Measurements from ENCODE around the gene ZMYND19.
"Not testable (repeated sequence)": the region's sequence is repeated elsewhere in the genome, so short reads cannot be mapped to it uniquely, and the experiment has no call there.

Gene ZMYND19

DNA sequence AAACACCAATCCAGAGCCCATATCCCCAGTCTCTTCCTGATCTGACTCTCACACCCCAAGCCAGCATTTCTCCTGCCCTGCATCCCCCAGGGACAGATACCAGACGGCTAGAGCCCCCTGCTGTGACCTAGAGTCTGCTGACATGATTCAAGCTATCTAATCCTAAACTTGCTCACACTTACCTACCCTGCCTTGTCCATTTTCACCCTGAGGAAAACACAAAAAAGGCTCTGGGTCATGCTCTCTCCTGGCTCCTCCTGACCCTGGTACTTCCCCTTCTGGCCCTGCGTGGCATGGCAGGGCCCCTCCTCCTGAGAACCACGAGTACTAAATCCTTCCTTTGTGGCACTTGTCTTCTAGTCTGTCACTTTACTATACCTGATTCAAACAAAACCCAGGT is 12.3 kb upstream of the ZMYND19 start:
- Histone ChIP-seq H3F3A (ENCODE audit: insufficient read depth) (no peaks in the 10 kb centered on the region), H3K4me3 (ENCODE audit: insufficient read depth, low read length, poor library complexity, severe bottlenecking) (no peak overlapping the region), H3K27ac (ENCODE audit: low read depth, low read length) (no peak overlapping the region), H3K9me3 (ENCODE audit: insufficient read depth, low read length) (no peaks in the 10 kb centered on the region), H3K79me2 (ENCODE audit: insufficient read depth, low read length) (no peaks in the 10 kb centered on the region), H3K27me3 (ENCODE audit: low read length) (no peaks in the 10 kb centered on the region), H3K4me2 (ENCODE audit: low read depth, low read length, poor library complexity, severe bottlenecking) (no peak overlapping the region), H2AFZ (ENCODE audit: low read depth, low read length, severe bottlenecking) (no peak overlapping the region), H3K9me2 (replicated peaks; ENCODE audit: insufficient read depth, low read length) (no peaks in the 10 kb centered on the region), H3K36me3 (ENCODE audit: low read length) (no peaks in the 10 kb centered on the region), H3K9ac (ENCODE audit: low read length) (no peak overlapping the region), H4K20me1 (ENCODE audit: low read depth, low read length) (no peaks in the 10 kb centered on the region)
- TF ChIP-seq EZH2phosphoT487 (conservative IDR thresholded peaks at IDR 0.05; ENCODE audit: low read length): no peak
- TF ChIP-seq, protein P1, sequence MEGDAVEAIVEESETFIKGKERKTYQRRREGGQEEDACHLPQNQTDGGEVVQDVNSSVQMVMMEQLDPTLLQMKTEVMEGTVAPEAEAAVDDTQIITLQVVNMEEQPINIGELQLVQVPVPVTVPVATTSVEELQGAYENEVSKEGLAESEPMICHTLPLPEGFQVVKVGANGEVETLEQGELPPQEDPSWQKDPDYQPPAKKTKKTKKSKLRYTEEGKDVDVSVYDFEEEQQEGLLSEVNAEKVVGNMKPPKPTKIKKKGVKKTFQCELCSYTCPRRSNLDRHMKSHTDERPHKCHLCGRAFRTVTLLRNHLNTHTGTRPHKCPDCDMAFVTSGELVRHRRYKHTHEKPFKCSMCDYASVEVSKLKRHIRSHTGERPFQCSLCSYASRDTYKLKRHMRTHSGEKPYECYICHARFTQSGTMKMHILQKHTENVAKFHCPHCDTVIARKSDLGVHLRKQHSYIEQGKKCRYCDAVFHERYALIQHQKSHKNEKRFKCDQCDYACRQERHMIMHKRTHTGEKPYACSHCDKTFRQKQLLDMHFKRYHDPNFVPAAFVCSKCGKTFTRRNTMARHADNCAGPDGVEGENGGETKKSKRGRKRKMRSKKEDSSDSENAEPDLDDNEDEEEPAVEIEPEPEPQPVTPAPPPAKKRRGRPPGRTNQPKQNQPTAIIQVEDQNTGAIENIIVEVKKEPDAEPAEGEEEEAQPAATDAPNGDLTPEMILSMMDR (IDR thresholded peaks at IDR 0.05; ENCODE audit: insufficient read depth, low read length, poor library complexity, severe bottlenecking): no peak

DNA sequence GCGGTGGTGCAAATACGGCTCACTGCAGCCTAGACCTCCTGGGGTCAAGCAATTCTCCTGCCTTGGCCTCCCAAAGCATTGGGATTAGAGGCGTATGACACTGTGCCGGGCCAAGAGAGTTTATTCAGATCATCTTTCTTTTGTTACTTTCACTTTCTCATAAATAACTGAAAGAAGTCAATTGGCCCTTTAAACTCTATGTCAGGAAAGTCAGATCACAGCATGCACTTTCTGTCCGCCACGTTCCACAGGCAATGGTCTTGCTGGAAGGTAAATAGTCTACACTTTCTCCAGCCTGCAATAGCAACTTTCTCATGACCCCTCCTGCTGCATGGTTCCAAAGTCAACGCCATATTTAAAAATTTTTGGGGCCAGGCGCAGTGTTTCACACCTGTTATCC is 8.6 kb upstream of the ZMYND19 start:
- Histone ChIP-seq H3K79me2 (ENCODE audit: insufficient read depth, low read length) (no peaks in the 10 kb centered on the region), H3K4me2 (ENCODE audit: low read depth, low read length, poor library complexity, severe bottlenecking) (no peak overlapping the region), H3K36me3 (ENCODE audit: low read length) (no peaks in the 10 kb centered on the region), H3K4me3 (ENCODE audit: insufficient read depth, low read length, poor library complexity, severe bottlenecking) (no peak overlapping the region), H3K9me3 (ENCODE audit: insufficient read depth, low read length) (no peaks in the 10 kb centered on the region), H3K9ac (ENCODE audit: low read length) (no peak overlapping the region), H3K27me3 (ENCODE audit: low read length) (no peaks in the 10 kb centered on the region), H3K27ac (ENCODE audit: low read depth, low read length) (no peak overlapping the region), H4K20me1 (ENCODE audit: low read depth, low read length) (no peaks in the 10 kb centered on the region), H3F3A (ENCODE audit: insufficient read depth) (no peaks in the 10 kb centered on the region), H3K9me2 (replicated peaks; ENCODE audit: insufficient read depth, low read length) (no peaks in the 10 kb centered on the region), H2AFZ (ENCODE audit: low read depth, low read length, severe bottlenecking) (no peak overlapping the region)
- TF ChIP-seq EZH2phosphoT487 (conservative IDR thresholded peaks at IDR 0.05; ENCODE audit: low read length): no peak
- TF ChIP-seq, protein P1 (IDR thresholded peaks at IDR 0.05; ENCODE audit: insufficient read depth, low read length, poor library complexity, severe bottlenecking): no peak

DNA sequence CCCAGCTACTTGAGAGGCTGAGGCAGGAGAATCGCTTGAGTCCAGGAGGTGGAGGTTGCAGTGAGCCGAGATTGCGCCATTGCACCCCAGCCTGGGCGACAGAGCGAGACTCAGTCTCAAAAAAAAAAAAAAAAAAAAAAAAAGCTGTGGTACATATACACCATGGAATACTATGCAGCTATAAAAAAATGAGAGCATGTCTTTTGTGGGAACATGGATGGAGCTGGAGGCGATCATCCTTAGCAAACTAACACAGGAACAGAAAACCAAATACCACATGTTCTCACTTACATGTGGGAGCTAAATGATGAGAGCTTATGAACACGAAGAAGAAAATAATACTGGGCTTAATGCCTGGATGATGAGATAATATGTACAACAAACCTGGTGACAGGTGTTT is 6.3 kb upstream of the ZMYND19 start:
- H3K9ac ChIP-seq (ENCODE audit: low read length); H3K4me2 ChIP-seq (ENCODE audit: low read depth, low read length, poor library complexity, severe bottlenecking); H3K79me2 ChIP-seq (ENCODE audit: insufficient read depth, low read length); H3K27ac ChIP-seq (ENCODE audit: low read depth, low read length); H3K9me3 ChIP-seq (ENCODE audit: insufficient read depth, low read length); H3K4me3 ChIP-seq (ENCODE audit: insufficient read depth, low read length, poor library complexity, severe bottlenecking); H3F3A ChIP-seq (ENCODE audit: insufficient read depth); H3K36me3 ChIP-seq (ENCODE audit: low read length); H3K9me2 ChIP-seq (replicated peaks; ENCODE audit: insufficient read depth, low read length); H3K27me3 ChIP-seq (ENCODE audit: low read length); H2AFZ ChIP-seq (ENCODE audit: low read depth, low read length, severe bottlenecking); H4K20me1 ChIP-seq (ENCODE audit: low read depth, low read length): not testable (repeated sequence)

GRCh38 chr9:137593176-137593575 is 2.9 kb upstream of the ZMYND19 start:
- TF ChIP-seq, protein P1 (IDR thresholded peaks at IDR 0.05; ENCODE audit: insufficient read depth, low read length, poor library complexity, severe bottlenecking): no peak
- TF ChIP-seq EZH2phosphoT487 (conservative IDR thresholded peaks at IDR 0.05; ENCODE audit: low read length): no peak
- Histone ChIP-seq H3K9me3 (ENCODE audit: insufficient read depth, low read length) (no peaks in the 10 kb centered on the region), H3K9ac (ENCODE audit: low read length) (no peak overlapping the region), H2AFZ (ENCODE audit: low read depth, low read length, severe bottlenecking) (no peak overlapping the region), H3F3A (ENCODE audit: insufficient read depth) (no peaks in the 10 kb centered on the region), H4K20me1 (ENCODE audit: low read depth, low read length) (0 out of 2 replicates have a peak, but pooled peaks cover 3% of the 10 kb centered on the region), H3K4me2 (ENCODE audit: low read depth, low read length, poor library complexity, severe bottlenecking) (no peak overlapping the region), H3K9me2 (replicated peaks; ENCODE audit: insufficient read depth, low read length) (no peaks in the 10 kb centered on the region), H3K27me3 (ENCODE audit: low read length) (no peaks in the 10 kb centered on the region), H3K79me2 (ENCODE audit: insufficient read depth, low read length) (no peaks in the 10 kb centered on the region; the same call in 1 of the 2 replicates), H3K4me3 (ENCODE audit: insufficient read depth, low read length, poor library complexity, severe bottlenecking) (no peak overlapping the region), H3K27ac (ENCODE audit: low read depth, low read length) (no peak overlapping the region), H3K36me3 (ENCODE audit: low read length) (no peaks in the 10 kb centered on the region)
